Measurements from ENCODE around the gene CYTH2. TPM values are rescaled to one million over a fixed set of nuclear protein-coding genes. Genes with fewer than 3 reads are reported as not detected.

CYTH2 gene
- polyA plus RNA-seq, 1 experiment = 65.8 TPM

DNA sequence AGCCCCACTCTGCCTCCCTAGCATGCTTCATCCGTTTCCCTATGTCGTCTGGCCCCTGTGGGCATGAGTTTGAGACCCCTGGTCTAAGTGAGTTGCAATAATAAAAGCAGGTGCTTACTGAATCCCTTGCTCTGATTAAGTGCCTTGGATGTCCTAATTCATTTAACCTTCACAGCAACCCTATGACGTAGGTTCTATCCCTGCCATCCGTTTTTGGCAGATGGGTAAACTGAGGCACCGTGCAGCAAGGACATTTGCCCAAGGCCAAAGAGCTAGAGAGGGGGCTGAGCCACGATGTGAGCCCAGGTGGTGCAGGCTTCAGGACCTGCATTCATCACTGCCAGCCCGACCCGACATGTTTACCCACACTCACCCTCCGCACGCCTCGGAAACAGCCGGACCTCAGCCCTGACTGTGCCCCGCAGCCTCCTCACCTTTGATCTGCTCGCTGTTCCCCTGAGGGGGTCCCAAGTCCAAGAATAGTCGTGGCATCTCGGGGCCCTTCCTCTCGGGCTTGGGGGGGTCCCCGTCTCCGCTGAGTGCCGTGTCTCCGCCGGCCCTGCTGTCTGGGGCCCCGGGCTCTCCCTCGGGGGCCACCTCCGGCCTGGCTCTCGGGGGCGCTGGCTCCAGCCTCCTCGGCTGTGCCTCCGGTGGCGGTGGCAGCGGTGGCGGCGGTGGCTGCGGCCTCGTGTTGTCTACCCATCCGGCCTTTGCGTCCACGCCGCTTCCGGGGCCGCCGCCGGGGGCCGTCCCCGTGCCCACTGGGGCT, 28.0 kb downstream of the CYTH2 start:
- ChIA-PET CTCF (interaction anchor here (1.9 to 11.9 kb wide), 2 partner anchors 9 to 90 kb away, joined by 7 to 161 read pairs; no protein-coding TSS in a partner anchor), POLR2A (no interaction called here)
- Histone ChIP-seq H3K36me3 (ENCODE audit: control insufficient read depth, insufficient read depth, low read length) (no peaks in the 10 kb centered on the region), H3K4me3 (ENCODE audit: low read depth, low read length) (no peak overlapping the region), H3K27me3 (ENCODE audit: control insufficient read depth, insufficient read depth, low read length) (peaks cover 16% of the 10 kb centered on the region)
- DNase-seq (ENCODE audit: low read depth) = no peak
- TF ChIP-seq, protein P1, sequence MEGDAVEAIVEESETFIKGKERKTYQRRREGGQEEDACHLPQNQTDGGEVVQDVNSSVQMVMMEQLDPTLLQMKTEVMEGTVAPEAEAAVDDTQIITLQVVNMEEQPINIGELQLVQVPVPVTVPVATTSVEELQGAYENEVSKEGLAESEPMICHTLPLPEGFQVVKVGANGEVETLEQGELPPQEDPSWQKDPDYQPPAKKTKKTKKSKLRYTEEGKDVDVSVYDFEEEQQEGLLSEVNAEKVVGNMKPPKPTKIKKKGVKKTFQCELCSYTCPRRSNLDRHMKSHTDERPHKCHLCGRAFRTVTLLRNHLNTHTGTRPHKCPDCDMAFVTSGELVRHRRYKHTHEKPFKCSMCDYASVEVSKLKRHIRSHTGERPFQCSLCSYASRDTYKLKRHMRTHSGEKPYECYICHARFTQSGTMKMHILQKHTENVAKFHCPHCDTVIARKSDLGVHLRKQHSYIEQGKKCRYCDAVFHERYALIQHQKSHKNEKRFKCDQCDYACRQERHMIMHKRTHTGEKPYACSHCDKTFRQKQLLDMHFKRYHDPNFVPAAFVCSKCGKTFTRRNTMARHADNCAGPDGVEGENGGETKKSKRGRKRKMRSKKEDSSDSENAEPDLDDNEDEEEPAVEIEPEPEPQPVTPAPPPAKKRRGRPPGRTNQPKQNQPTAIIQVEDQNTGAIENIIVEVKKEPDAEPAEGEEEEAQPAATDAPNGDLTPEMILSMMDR (IDR thresholded peaks at IDR 0.05; ENCODE audit: insufficient read depth, low read depth, low read length) = no peak

- DNase-seq (ENCODE audit: low read depth) = no peak
- H3K27me3 ChIP-seq (ENCODE audit: control insufficient read depth, insufficient read depth, low read length) = peaks cover 16% of the 10 kb centered on the region
- H3K4me3 ChIP-seq (ENCODE audit: low read depth, low read length) = no peak overlapping the region
- TF ChIP-seq, protein P1 (IDR thresholded peaks at IDR 0.05; ENCODE audit: insufficient read depth, low read depth, low read length) = no peak
- CTCF ChIA-PET = interaction anchor here (11.9 kb wide), 1 partner anchor 89 kb away, joined by 161 read pairs; no protein-coding TSS in a partner anchor
- H3K36me3 ChIP-seq (ENCODE audit: control insufficient read depth, insufficient read depth, low read length) = no peaks in the 10 kb centered on the region
- POLR2A ChIA-PET = no interaction called here
Observed at GRCh38 chr19:48497728-48498594, 28.8 kb downstream of the CYTH2 start.

- Histone ChIP-seq H3K36me3 (ENCODE audit: control insufficient read depth, insufficient read depth, low read length) (no peaks in the 10 kb centered on the region), H3K4me3 (ENCODE audit: low read depth, low read length) (no peak overlapping the region), H3K27me3 (ENCODE audit: control insufficient read depth, insufficient read depth, low read length) (peaks cover 16% of the 10 kb centered on the region)
- ChIA-PET POLR2A (interaction anchor here (1.0 kb wide), 1 partner anchor 1241 kb away, joined by 5 read pairs; no protein-coding TSS in a partner anchor), CTCF (interaction anchor here (0.6 to 11.9 kb wide), 2 partner anchors 88 to 113 kb away, joined by 3 to 161 read pairs; no protein-coding TSS in a partner anchor)
- DNase-seq (ENCODE audit: low read depth) = no peak
- TF ChIP-seq, protein P1 (IDR thresholded peaks at IDR 0.05; ENCODE audit: insufficient read depth, low read depth, low read length) = no peak
Observed at GRCh38 chr19:48498595-48499311, 29.6 kb downstream of the CYTH2 start.

DNA sequence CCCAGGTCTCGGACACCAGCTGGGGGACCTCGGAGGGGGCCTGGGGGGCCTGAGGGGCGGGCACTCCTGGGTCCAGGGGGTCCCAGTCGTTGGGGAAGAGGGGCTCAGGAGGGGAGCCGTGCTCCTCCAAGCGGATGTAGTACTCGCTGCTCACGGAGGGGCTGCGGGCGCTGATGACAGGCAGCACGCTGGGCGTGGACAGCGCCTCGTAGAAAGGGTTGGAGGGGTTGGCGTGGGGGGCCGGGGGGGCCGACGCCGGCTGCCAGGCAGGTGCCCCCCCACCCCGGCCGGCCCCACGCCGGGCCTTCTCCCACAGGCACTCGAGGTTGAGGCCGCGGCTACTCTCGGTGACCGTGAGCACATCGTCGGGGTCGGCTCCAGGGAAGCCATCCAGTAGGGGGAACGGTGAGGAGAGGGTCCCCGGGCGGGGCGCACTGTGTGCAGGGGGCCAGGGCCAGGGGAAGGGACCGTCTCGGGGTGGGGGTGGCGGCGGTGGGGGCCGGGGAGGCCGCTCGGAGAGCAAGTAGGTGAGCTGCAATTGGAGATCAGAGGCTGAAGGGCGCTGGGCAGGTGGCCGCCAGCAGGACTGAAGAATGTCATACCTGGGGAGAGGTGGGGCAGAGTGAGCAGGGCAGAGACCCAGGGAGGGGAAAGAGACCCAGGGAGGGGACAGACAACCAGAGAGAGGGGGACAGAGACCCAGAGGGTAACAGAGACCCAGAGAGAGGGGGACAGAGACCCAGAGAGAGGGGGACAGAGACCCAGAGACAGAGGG, 30.3 kb downstream of the CYTH2 start:
- ChIA-PET POLR2A (interaction anchor here (1.0 kb wide), 1 partner anchor 1242 kb away, joined by 5 read pairs; no protein-coding TSS in a partner anchor), CTCF (interaction anchor here (0.6 to 1.5 kb wide), 2 partner anchors 89 to 113 kb away, joined by 3 to 4 read pairs; no protein-coding TSS in a partner anchor)
- no peaks in the 10 kb centered on the region for H3K36me3 ChIP-seq (ENCODE audit: control insufficient read depth, insufficient read depth, low read length)
- peaks cover 16% of the 10 kb centered on the region for H3K27me3 ChIP-seq (ENCODE audit: control insufficient read depth, insufficient read depth, low read length)
- DNase-seq (ENCODE audit: low read depth) = no peak
- H3K4me3 ChIP-seq (ENCODE audit: low read depth, low read length) = no peak overlapping the region
- TF ChIP-seq, protein P1 (IDR thresholded peaks at IDR 0.05; ENCODE audit: insufficient read depth, low read depth, low read length) = no peak
